Heart right ventricle (tissue), 16 donors: ENCODE measurements around the gene APLNR. TPM values are rescaled to one million over a fixed set of nuclear protein-coding genes. Genes with fewer than 3 reads are reported as not detected.

Experiments
- ATAC-seq, 8 donors: fragments of 200-7000 bp; cut with Tn5 transposase; one replicate each; pipeline ENCODE4 v1.9.1; 2020; ENCODE audit warnings: mild to moderate bottlenecking in 8 of 8, moderate library complexity in 8 of 8, moderate number of reproducible peaks in 1 of 8
- DNase-seq, 2 donors: peaks; one replicate each; pipeline ENCODE4 v3.0.0-alpha.2; 2020
- H3K27ac ChIP-seq, 10 donors: fragments of 200-600 bp; sonication (generic) in 2 of 10; one replicate each; pipeline versions ENCODE4 v1.5.0 to v1.8.0; 2020 to 2022; ENCODE audit warnings: mild to moderate bottlenecking in 3 of 10
- H3K27me3 ChIP-seq, 7 donors: fragments of 200-600 bp; one replicate each; pipeline ENCODE4 v1.8.0; 2021 to 2022; ENCODE audit warnings: mild to moderate bottlenecking in 2 of 7
- H3K36me3 ChIP-seq, 9 donors: fragments of 200-600 bp; sonication (generic) in 1 of 9; one replicate each; pipeline versions ENCODE4 v1.5.0 to v1.8.0; 2020 to 2022; ENCODE audit warnings: mild to moderate bottlenecking in 2 of 9
- H3K4me1 ChIP-seq, 9 donors: fragments of 200-600 bp; sonication (generic) in 1 of 9; one replicate each; pipeline versions ENCODE4 v1.5.0 to v1.8.0; 2020 to 2022; ENCODE audit warnings: mild to moderate bottlenecking in 4 of 9
- H3K4me3 ChIP-seq, 10 donors: fragments of 200-600 bp; sonication (generic) in 2 of 10; one replicate each; pipeline versions ENCODE4 v1.5.0 to v1.8.0; 2020 to 2022; ENCODE audit warnings: mild to moderate bottlenecking in 7 of 10, moderate library complexity in 2 of 10
- H3K9me3 ChIP-seq, 11 donors: fragments of 200-600 bp in 10 of 11; sonication (generic) in 2 of 11; one replicate each; pipeline versions ENCODE4 v1.5.0 to v1.8.0; 2013 to 2022; ENCODE audit warnings: mild to moderate bottlenecking in 2 of 11, control low read depth in 1 of 11, moderate library complexity in 1 of 11
- WGBS, 2 donors: extraction: QIAGEN DNeasy Blood & Tissue Kit; methylation state at CpG; one replicate each; pipeline ENCODE4 v1.1.7; 2013; ENCODE audit warnings: inconsistent platforms in 1 of 2; 5-methylcytosine and 5-hydroxymethylcytosine counted together
- intact Hi-C, 10 donors: fragments of 100-400 bp; cut with DNase I; formaldehyde crosslinking; loops; one replicate each; pipeline versions ENCODE4 v1.11.1 to v1.14.2; 2022
- polyA plus RNA-seq, 2 donors: library from polyadenylated mRNA; stranded (reverse); fragments of 200-250 nt; gene quantifications; one replicate each; pipeline ENCODE4 v1.2.3, GENCODE V29; 2013
- total RNA-seq, 10 donors: library from RNA; stranded (reverse); fragmentation: NEBNext Ultra II Directional in 3 of 10; extraction: Animal tissue kit (Norgen Biotek cat#: 25700) in 3 of 10; gene quantifications; one replicate each; pipeline versions ENCODE4 v1.2.1 to v1.2.4, GENCODE V29; 2021 to 2023
- TF ChIP-seq, protein P1 (sequence below), 9 donors: fragments of 200-600 bp; sonication (generic) in 2 of 9; IDR thresholded peaks; one replicate each; pipeline versions ENCODE4 v1.5.0 to v1.8.0; 2021 to 2022; ENCODE audit warnings: antibody characterized with exemption in 9 of 9, mild to moderate bottlenecking in 5 of 9, moderate library complexity in 1 of 9
- donor health status: Arrhythmogenic right ventricular cardiomyopathy.
- donor health status: ischemic (EF 13 %, LVEDD 7.1; RV severe dilation, severe dysfunction).
- donor health status: healthy with polysubstance abuse.
- donor health status: DM: no; HTN: yes; CAD: no.
- donor health status: DM: no; HTN: no; CAD: no.
- donor health status: ischemic (EF 25% LVEDD 6.9; RV normal size, moderate dysfunction).
- donor health status: ischemic (EF 25% LVEDD 5.7; RV mildly dilated, moderate dysfunction).
- donor health status: healthy.
- donor health status: DM: yes; HTN: yes; CAD: no.
- donor health status: Ischemic cardiomyopathy.
- donor health status: ischemic (EF 35%, LVEDD 5.7; RV mildly dilated, moderate dysfunction).
- donor health status: nonischemic (EF 11% LVEDD 7.7; RV severe dilation, severe dysfunction).
- donor health status: DM: yes; HTN: yes; CAD: no.
- donor health status: PGD.
- donor health status: ischemic (EF 29% LVEDD 5.4; RV normal size, mild dysfunction).
- donor health status: nonischemic (EF 23%, LVEDD 6.1; RV moderate dilation, normal function).

The APLNR gene
- total and polyA plus RNA-seq, 12 donors = 2.0 to 39.3 (median 11.8) TPM

- intact Hi-C loops = no loop called here
- peaks cover 0 to 4% (median 0%) of the 10 kb centered on the region in 7 donors for H3K27me3 ChIP-seq
- TF ChIP-seq, protein P1, sequence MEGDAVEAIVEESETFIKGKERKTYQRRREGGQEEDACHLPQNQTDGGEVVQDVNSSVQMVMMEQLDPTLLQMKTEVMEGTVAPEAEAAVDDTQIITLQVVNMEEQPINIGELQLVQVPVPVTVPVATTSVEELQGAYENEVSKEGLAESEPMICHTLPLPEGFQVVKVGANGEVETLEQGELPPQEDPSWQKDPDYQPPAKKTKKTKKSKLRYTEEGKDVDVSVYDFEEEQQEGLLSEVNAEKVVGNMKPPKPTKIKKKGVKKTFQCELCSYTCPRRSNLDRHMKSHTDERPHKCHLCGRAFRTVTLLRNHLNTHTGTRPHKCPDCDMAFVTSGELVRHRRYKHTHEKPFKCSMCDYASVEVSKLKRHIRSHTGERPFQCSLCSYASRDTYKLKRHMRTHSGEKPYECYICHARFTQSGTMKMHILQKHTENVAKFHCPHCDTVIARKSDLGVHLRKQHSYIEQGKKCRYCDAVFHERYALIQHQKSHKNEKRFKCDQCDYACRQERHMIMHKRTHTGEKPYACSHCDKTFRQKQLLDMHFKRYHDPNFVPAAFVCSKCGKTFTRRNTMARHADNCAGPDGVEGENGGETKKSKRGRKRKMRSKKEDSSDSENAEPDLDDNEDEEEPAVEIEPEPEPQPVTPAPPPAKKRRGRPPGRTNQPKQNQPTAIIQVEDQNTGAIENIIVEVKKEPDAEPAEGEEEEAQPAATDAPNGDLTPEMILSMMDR (IDR thresholded peaks at IDR 0.05) = no peak
- H3K36me3 ChIP-seq = no peaks in the 10 kb centered on the region
- ATAC-seq (peak; percentile 44 to 77 (median 65)), DNase-seq (peak; percentile 63 to 70)
- H3K4me3 ChIP-seq = no peak overlapping the region
- peak overlapping the region in 5 of 10 donors; percentile 19 to 80 (median 35) for H3K27ac ChIP-seq
- H3K4me1 ChIP-seq = peaks cover 0 to 77% (median 53%) of the 10 kb centered on the region in 9 donors
- no peaks in the 10 kb centered on the region for H3K9me3 ChIP-seq
- WGBS, 2 donors = 34 to 45% methylated on average over 4 of the region's 4 CpGs
Observed at GRCh38 chr11:57217053-57217452, 20.0 kb downstream of the APLNR start.

DNA sequence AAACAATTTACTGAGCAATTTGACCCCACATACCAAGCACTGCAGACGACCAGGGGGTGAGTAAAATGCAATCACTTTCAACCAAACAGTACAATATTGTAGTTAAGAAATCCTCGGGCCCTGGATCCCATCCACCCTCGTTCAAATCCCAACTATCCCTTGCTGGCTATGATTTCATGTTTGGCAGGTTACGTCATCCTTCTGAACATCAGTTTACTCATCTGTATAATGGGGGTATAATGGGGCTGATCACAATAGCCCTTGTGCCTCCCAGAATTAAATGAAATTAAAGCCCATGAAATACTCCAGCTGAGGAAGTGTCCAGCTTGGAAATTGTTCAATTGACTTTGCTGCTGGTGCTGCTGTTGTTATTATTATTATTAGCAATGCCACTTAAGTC is 20.6 kb downstream of the APLNR start:
- Histone ChIP-seq H3K9me3 (no peaks in the 10 kb centered on the region), H3K27me3 (peaks cover 0 to 4% (median 0%) of the 10 kb centered on the region in 7 donors), H3K27ac (peak overlapping the region in 6 of 10 donors; percentile 19 to 80 (median 35)), H3K4me3 (no peak overlapping the region), H3K4me1 (peaks cover 0 to 72% (median 47%) of the 10 kb centered on the region in 9 donors), H3K36me3 (no peaks in the 10 kb centered on the region)
- TF ChIP-seq, protein P1 (IDR thresholded peaks at IDR 0.05) = no peak
- ATAC-seq = no peak
- WGBS, 2 donors = 75 to 78% methylated on average over 4 of the region's 4 CpGs
- DNase-seq = no peak
- intact Hi-C loops = no loop called here

DNA sequence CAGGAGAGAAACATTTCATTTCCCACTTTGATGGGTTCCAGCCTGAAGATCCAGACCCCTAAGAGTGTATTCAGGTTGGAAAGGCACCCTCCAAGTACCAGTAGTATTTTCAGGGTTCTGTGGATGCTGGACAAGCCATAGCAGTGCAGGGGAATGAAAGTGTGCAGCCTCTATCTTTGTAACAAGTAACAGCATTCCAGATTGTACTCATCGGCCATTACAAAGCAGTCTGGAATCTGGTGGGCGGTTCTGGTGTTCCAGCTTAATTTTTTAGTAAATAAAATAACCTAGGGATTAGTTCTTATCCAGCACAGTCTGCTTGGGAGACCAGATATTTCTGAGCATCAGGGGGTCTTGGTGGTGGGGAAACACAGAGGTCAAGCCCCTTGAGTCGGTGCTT is 22.6 kb downstream of the APLNR start:
- intact Hi-C loops = no loop called here
- Histone ChIP-seq H3K36me3 (no peaks in the 10 kb centered on the region), H3K4me3 (no peak overlapping the region), H3K27ac (peak overlapping the region in 7 of 10 donors; percentile 8 to 80 (median 37)), H3K27me3 (peaks cover 0 to 11% (median 4%) of the 10 kb centered on the region in 7 donors), H3K4me1 (peaks cover 2 to 85% (median 59%) of the 10 kb centered on the region in 9 donors), H3K9me3 (no peaks in the 10 kb centered on the region)
- TF ChIP-seq, protein P1 (IDR thresholded peaks at IDR 0.05) = peak in 1 of 9 donors; percentile 7
- DNase-seq = no peak
- ATAC-seq = peak in 6 of 8 donors; percentile 35 to 76 (median 50)
- WGBS, 2 donors = 38 to 44% methylated on average over 3 of the region's 3 CpGs

GRCh38 chr11:57214098-57214417 is 23.0 kb downstream of the APLNR start:
- Histone ChIP-seq H3K4me3 (no peak overlapping the region), H3K4me1 (peaks cover 2 to 80% (median 55%) of the 10 kb centered on the region in 9 donors), H3K9me3 (no peaks in the 10 kb centered on the region), H3K27ac (peak overlapping the region in 6 of 10 donors; percentile 8 to 80 (median 44)), H3K36me3 (no peaks in the 10 kb centered on the region), H3K27me3 (peaks cover 0 to 11% (median 4%) of the 10 kb centered on the region in 7 donors)
- TF ChIP-seq, protein P1 (IDR thresholded peaks at IDR 0.05) = no peak
- intact Hi-C loops = no loop called here
- ATAC-seq = peak in 4 of 8 donors; percentile 28 to 48 (median 30)
- WGBS, 2 donors = 45 to 49% methylated on average over 2 of the region's 2 CpGs
- DNase-seq = no peak
